SK-N-SH treated with all-trans-retinoic acid at 6 μM for 48 hours (cell line): ENCODE measurements around the gene PARD3.

Experiments used
- ATAC-seq: fragments of 200-7000 bp; cut with Tn5 transposase; 3 replicates; pipeline ENCODE4 v1.9.1; 2020; ENCODE audit warnings: mild to moderate bottlenecking, moderate library complexity
- ARNTL ChIP-seq: fragments of 450-650 bp; formaldehyde crosslinking; IDR thresholded peaks from 2 replicates; pipeline ENCODE4 v1.5.0; 2020; ENCODE audit warnings: low read depth, mild to moderate bottlenecking, moderate library complexity, borderline replicate concordance
- BACH2 ChIP-seq: fragments of 250-450 bp; sonication (Bioruptor Pico); IDR thresholded peaks from 2 replicates; pipeline ENCODE4 v1.9.0; 2021; ENCODE audit warnings: mild to moderate bottlenecking, borderline replicate concordance
- CSDC2 ChIP-seq: fragments of 250-450 bp; sonication (Bioruptor Pico); IDR thresholded peaks from 2 replicates; pipeline ENCODE4 v1.5.0; 2020; ENCODE audit warnings: mild to moderate bottlenecking, moderate library complexity
- CSRNP3 ChIP-seq: fragments of 250-450 bp; sonication (Bioruptor Pico); IDR thresholded peaks from 2 replicates; pipeline ENCODE4 v1.5.1; 2021; ENCODE audit warnings: mild to moderate bottlenecking, moderate library complexity
- ESRRG ChIP-seq: fragments of 250-450 bp; sonication (Bioruptor Pico); IDR thresholded peaks from 2 replicates; pipeline ENCODE4 v1.6.1; 2021; ENCODE audit warnings: mild to moderate bottlenecking
- GLIS3 ChIP-seq: fragments of 250-450 bp; sonication (Bioruptor Pico); IDR thresholded peaks from 2 replicates; pipeline ENCODE4 v1.5.0; 2020; ENCODE audit warnings: mild to moderate bottlenecking, moderate library complexity
- ISL1 ChIP-seq: fragments of 250-450 bp; sonication (Bioruptor Pico); IDR thresholded peaks from 2 replicates; pipeline ENCODE4 v2.1.2; 2022; ENCODE audit warnings: mild to moderate bottlenecking, moderate library complexity
- OSR1 ChIP-seq: fragments of 250-450 bp; sonication (Bioruptor Pico); IDR thresholded peaks from 2 replicates; pipeline ENCODE4 v1.8.0; 2022; ENCODE audit warnings: moderate library complexity, mild to moderate bottlenecking, inconsistent platforms
- PPARA ChIP-seq: fragments of 250-450 bp; sonication (Bioruptor Pico); IDR thresholded peaks from 2 replicates; pipeline ENCODE4 v1.5.0; 2020; ENCODE audit warnings: mild to moderate bottlenecking, borderline replicate concordance
- RARB ChIP-seq: fragments of 250-450 bp; sonication (Bioruptor Pico); IDR thresholded peaks from 2 replicates; pipeline ENCODE4 v1.8.0; 2021; ENCODE audit warnings: mild to moderate bottlenecking, moderate library complexity
- SNAI2 ChIP-seq: fragments of 250-450 bp; sonication (Bioruptor Pico); IDR thresholded peaks from 2 replicates; pipeline ENCODE4 v1.5.0; 2020; ENCODE audit warnings: mild to moderate bottlenecking, moderate library complexity
- TCF4 ChIP-seq: fragments of 250-450 bp; sonication (Bioruptor Pico); IDR thresholded peaks from 2 replicates; pipeline ENCODE4 v1.8.0; 2021; ENCODE audit warnings: mild to moderate bottlenecking, moderate library complexity, borderline replicate concordance
- TOX ChIP-seq: fragments of 250-450 bp; sonication (Bioruptor Pico); IDR thresholded peaks from 2 replicates; pipeline ENCODE4 v1.8.0; 2021; ENCODE audit warnings: mild to moderate bottlenecking, moderate library complexity, borderline replicate concordance
- ZC3H10 ChIP-seq: fragments of 250-450 bp; sonication (Bioruptor Pico); IDR thresholded peaks from 2 replicates; pipeline ENCODE4 v1.5.1; 2021; ENCODE audit warnings: mild to moderate bottlenecking, moderate library complexity
- ZFP3 ChIP-seq: fragments of 250-450 bp; sonication (Bioruptor Pico); IDR thresholded peaks from 2 replicates; pipeline ENCODE4 v1.5.0; 2020; ENCODE audit warnings: mild to moderate bottlenecking, moderate library complexity
- ZFP30 ChIP-seq: fragments of 450-650 bp; formaldehyde crosslinking; IDR thresholded peaks from 2 replicates; pipeline ENCODE4 v1.5.0; 2022; ENCODE audit warnings: mild to moderate bottlenecking, moderate library complexity
- ZNF565 ChIP-seq: fragments of 450-650 bp; formaldehyde crosslinking; conservative IDR thresholded peaks from 2 replicates; pipeline ENCODE4 v1.5.0; 2020; ENCODE audit warnings: low read depth, mild to moderate bottlenecking, moderate library complexity
- ZNF70 ChIP-seq: fragments of 450-650 bp; formaldehyde crosslinking; IDR thresholded peaks from 2 replicates; pipeline ENCODE4 v1.5.0; 2020; ENCODE audit warnings: mild to moderate bottlenecking, moderate library complexity
- ZNF8 ChIP-seq: fragments of 450-650 bp; formaldehyde crosslinking; IDR thresholded peaks from 2 replicates; pipeline ENCODE4 v1.5.0; 2020; ENCODE audit warnings: mild to moderate bottlenecking, moderate library complexity
- TF ChIP-seq, protein P1 (sequence below): fragments of 250-450 bp; sonication (Bioruptor Pico); IDR thresholded peaks from 2 replicates; pipeline ENCODE4 v1.5.0; 2020; ENCODE audit warnings: mild to moderate bottlenecking, moderate library complexity
- TF ChIP-seq, protein P2 (sequence below): fragments of 250-450 bp; sonication (Bioruptor Pico); IDR thresholded peaks from 2 replicates; pipeline ENCODE4 v1.5.1; 2020; ENCODE audit warnings: low read depth, mild to moderate bottlenecking, moderate library complexity
- TF ChIP-seq, protein P3 (sequence below): fragments of 250-450 bp; sonication (Bioruptor Pico); IDR thresholded peaks from 2 replicates; pipeline ENCODE4 v1.8.0; 2021; ENCODE audit warnings: low read depth, mild to moderate bottlenecking, moderate library complexity, borderline replicate concordance

Gene PARD3

DNA sequence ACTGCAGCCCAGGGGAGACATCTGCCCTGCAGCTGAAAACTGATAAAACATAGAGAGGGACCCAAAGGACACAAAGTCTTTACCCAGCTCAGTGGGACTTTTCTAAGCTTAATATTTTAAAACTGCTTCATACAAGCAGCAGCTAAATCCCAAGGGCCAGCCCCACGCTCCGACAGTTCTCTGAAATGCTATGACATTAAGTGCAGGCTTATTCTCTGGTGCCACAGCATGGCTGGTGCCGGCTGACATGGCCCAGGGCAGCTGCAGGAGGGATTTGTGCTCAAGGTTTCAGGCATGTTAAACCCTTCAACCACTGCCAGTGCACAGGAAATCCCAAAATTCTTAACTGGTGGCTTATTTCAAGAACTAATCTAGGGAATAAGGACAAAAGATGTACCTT lies 170.9 kb downstream of the PARD3 start:
- TF ChIP-seq CSDC2 (CRISPR knock-in tag): no peak
- TF ChIP-seq BACH2 (CRISPR knock-in tag): no peak
- no peak for TF ChIP-seq TCF4 (CRISPR knock-in tag)
- ATAC-seq: no peak

GRCh38 chr10:34643620-34644019 lies 171.5 kb downstream of the PARD3 start:
- no peak for ATAC-seq
- TF ChIP-seq RARB (CRISPR knock-in tag) (no peak), GLIS3 (CRISPR knock-in tag) (no peak), SNAI2 (CRISPR knock-in tag) (no peak), ZNF8 (CRISPR knock-in tag) (no peak), PPARA (CRISPR knock-in tag) (no peak), ZFP3 (no peak), ZC3H10 (no peak), ZNF70 (CRISPR knock-in tag) (no peak), TOX (CRISPR knock-in tag) (no peak), ESRRG (CRISPR knock-in tag) (no peak), ARNTL (CRISPR knock-in tag) (no peak)
- TF ChIP-seq, protein P1, sequence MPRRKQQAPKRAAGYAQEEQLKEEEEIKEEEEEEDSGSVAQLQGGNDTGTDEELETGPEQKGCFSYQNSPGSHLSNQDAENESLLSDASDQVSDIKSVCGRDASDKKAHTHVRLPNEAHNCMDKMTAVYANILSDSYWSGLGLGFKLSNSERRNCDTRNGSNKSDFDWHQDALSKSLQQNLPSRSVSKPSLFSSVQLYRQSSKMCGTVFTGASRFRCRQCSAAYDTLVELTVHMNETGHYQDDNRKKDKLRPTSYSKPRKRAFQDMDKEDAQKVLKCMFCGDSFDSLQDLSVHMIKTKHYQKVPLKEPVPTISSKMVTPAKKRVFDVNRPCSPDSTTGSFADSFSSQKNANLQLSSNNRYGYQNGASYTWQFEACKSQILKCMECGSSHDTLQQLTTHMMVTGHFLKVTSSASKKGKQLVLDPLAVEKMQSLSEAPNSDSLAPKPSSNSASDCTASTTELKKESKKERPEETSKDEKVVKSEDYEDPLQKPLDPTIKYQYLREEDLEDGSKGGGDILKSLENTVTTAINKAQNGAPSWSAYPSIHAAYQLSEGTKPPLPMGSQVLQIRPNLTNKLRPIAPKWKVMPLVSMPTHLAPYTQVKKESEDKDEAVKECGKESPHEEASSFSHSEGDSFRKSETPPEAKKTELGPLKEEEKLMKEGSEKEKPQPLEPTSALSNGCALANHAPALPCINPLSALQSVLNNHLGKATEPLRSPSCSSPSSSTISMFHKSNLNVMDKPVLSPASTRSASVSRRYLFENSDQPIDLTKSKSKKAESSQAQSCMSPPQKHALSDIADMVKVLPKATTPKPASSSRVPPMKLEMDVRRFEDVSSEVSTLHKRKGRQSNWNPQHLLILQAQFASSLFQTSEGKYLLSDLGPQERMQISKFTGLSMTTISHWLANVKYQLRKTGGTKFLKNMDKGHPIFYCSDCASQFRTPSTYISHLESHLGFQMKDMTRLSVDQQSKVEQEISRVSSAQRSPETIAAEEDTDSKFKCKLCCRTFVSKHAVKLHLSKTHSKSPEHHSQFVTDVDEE (CRISPR knock-in tag): no peak
- TF ChIP-seq, protein P2, sequence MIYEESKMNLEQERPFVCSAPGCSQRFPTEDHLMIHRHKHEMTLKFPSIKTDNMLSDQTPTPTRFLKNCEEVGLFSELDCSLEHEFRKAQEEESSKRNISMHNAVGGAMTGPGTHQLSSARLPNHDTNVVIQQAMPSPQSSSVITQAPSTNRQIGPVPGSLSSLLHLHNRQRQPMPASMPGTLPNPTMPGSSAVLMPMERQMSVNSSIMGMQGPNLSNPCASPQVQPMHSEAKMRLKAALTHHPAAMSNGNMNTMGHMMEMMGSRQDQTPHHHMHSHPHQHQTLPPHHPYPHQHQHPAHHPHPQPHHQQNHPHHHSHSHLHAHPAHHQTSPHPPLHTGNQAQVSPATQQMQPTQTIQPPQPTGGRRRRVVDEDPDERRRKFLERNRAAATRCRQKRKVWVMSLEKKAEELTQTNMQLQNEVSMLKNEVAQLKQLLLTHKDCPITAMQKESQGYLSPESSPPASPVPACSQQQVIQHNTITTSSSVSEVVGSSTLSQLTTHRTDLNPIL (CRISPR knock-in tag): no peak

GRCh38 chr10:34641913-34642558 lies 173.1 kb downstream of the PARD3 start:
- ATAC-seq: no peak

DNA sequence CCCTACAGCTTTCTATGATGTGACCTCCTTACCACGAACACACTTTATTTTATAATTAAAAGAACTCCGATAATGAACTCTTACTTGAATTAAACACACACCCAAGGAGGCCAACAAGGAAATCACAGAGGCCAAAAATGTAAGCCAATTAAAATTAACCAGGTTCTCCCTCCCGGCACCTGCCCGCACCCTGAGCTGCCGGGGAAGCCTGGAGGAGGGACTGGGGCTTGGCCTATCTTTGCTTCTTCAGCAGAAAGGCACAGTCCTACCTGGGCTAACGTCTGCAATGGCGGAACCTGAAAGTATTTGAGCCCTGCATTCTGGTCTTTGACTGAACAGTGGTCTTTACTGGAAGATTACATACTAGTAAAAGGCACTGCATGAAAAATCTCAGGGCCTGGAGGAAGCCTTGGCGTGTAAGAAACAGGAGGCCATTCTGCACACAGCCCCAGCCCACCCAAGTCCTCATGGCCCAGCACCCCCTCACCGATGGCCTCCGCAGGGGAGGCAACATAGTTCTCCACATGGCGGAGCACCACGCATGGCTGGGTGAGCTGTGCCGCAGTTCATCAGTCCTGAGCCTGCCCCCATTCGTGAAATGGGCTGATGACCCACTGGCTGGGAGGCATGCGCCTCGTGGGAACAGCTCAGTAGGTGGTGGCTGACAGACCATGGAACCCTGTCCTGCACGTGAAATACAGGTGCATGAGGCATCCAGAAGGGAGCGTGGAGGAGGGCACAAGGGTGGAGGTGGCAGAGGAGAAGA lies 173.8 kb downstream of the PARD3 start:
- TF ChIP-seq, protein P1 (CRISPR knock-in tag): no peak
- TF ChIP-seq ZNF70 (CRISPR knock-in tag): no peak
- no peak for TF ChIP-seq ZNF8 (CRISPR knock-in tag)
- TF ChIP-seq RARB (CRISPR knock-in tag): no peak
- TF ChIP-seq CSRNP3 (CRISPR knock-in tag): no peak
- no peak for TF ChIP-seq BACH2 (CRISPR knock-in tag)
- TF ChIP-seq ARNTL (CRISPR knock-in tag): no peak
- TF ChIP-seq, protein P2 (CRISPR knock-in tag): no peak
- TF ChIP-seq ZNF565 (CRISPR knock-in tag): no peak
- TF ChIP-seq TCF4 (CRISPR knock-in tag): no peak
- TF ChIP-seq OSR1: no peak
- TF ChIP-seq GLIS3 (CRISPR knock-in tag): no peak
- TF ChIP-seq ZFP3: no peak
- no peak for TF ChIP-seq ZFP30 (CRISPR knock-in tag)
- no peak for TF ChIP-seq ISL1
- no peak for TF ChIP-seq ZC3H10
- no peak for TF ChIP-seq ESRRG (CRISPR knock-in tag)
- TF ChIP-seq, protein P3, sequence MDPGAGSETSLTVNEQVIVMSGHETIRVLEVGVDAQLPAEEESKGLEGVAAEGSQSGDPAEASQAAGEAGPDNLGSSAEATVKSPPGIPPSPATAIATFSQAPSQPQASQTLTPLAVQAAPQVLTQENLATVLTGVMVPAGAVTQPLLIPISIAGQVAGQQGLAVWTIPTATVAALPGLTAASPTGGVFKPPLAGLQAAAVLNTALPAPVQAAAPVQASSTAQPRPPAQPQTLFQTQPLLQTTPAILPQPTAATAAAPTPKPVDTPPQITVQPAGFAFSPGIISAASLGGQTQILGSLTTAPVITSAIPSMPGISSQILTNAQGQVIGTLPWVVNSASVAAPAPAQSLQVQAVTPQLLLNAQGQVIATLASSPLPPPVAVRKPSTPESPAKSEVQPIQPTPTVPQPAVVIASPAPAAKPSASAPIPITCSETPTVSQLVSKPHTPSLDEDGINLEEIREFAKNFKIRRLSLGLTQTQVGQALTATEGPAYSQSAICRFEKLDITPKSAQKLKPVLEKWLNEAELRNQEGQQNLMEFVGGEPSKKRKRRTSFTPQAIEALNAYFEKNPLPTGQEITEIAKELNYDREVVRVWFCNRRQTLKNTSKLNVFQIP (CRISPR knock-in tag): no peak
- no peak for TF ChIP-seq SNAI2 (CRISPR knock-in tag)
- ATAC-seq: no peak

More at GRCh38 chr10:34641913-34642558, 173.1 kb downstream of the PARD3 start:
- no peak for TF ChIP-seq ZNF70 (CRISPR knock-in tag)
- TF ChIP-seq ESRRG (CRISPR knock-in tag): no peak
- no peak for TF ChIP-seq TOX (CRISPR knock-in tag)
- TF ChIP-seq ARNTL (CRISPR knock-in tag): no peak
